ENCODE results near the gene KANTR. TPM values are rescaled to one million over a fixed set of nuclear protein-coding genes. Genes with fewer than 3 reads are reported as not detected.
A peak's percentile ranks its signal among the peaks of the same experiment; 100 is the strongest.

Gene KANTR
- total RNA-seq, 6 experiments from 2014 or later: 2.2 to 6.1 (median 4.0) TPM

- ATAC-seq (no peak), DNase-seq (no peak)
- Histone ChIP-seq H3K4me1 (no peaks in the 10 kb centered on the region), H3K9me3 (no peaks in the 10 kb centered on the region), H3K36me3 (no peaks in the 10 kb centered on the region), H3K27me3 (no peaks in the 10 kb centered on the region), H3K4me3 (no peak overlapping the region), H3K27ac (no peak overlapping the region)
- TF ChIP-seq POLR2A (IDR thresholded peaks at IDR 0.05): no peak
- TF ChIP-seq CTCF (IDR thresholded peaks at IDR 0.05): no peak
- no CpG with 5 or more reads among the region's 8 CpGs for WGBS (ENCODE audit: insufficient coverage, low coverage, low lambda C conversion rate, missing lambda C conversion rate)
- intact Hi-C loops (cut with DNase I): no loop called here
Observed at GRCh38 chrX:53049127-53049517, 44.8 kb upstream of the KANTR start.

GRCh38 chrX:53050841-53051240, 43.1 kb upstream of the KANTR start:
- H3K9me3 ChIP-seq: no peaks in the 10 kb centered on the region
- no peaks in the 10 kb centered on the region for H3K27me3 ChIP-seq
- no peak for ATAC-seq
- no peak for DNase-seq
- H3K4me1 ChIP-seq: no peaks in the 10 kb centered on the region
- 74% methylated on average over 5 of the region's 6 CpGs for WGBS (ENCODE audit: insufficient coverage, low coverage, low lambda C conversion rate, missing lambda C conversion rate)
- no peaks in the 10 kb centered on the region for H3K36me3 ChIP-seq
- intact Hi-C loops (cut with DNase I): no loop called here
- no peak overlapping the region for H3K4me3 ChIP-seq
- no peak overlapping the region for H3K27ac ChIP-seq
- TF ChIP-seq CTCF (IDR thresholded peaks at IDR 0.05) (no peak), POLR2A (IDR thresholded peaks at IDR 0.05) (no peak)

GRCh38 chrX:53055244-53055849, 38.6 kb upstream of the KANTR start:
- TF ChIP-seq CTCF (IDR thresholded peaks at IDR 0.05): no peak
- TF ChIP-seq POLR2A (IDR thresholded peaks at IDR 0.05): no peak
- intact Hi-C loops (cut with DNase I): no loop called here
- Histone ChIP-seq H3K9me3 (no peaks in the 10 kb centered on the region), H3K27ac (no peak overlapping the region), H3K27me3 (no peaks in the 10 kb centered on the region), H3K4me3 (no peak overlapping the region), H3K36me3 (no peaks in the 10 kb centered on the region), H3K4me1 (no peaks in the 10 kb centered on the region)
- 67% methylated on average over 6 of the region's 6 CpGs for WGBS (ENCODE audit: insufficient coverage, low coverage, low lambda C conversion rate, missing lambda C conversion rate)
- DNase-seq (no peak), ATAC-seq (peak in 1 of 4 donors; percentile 34)

GRCh38 chrX:53056292-53056691, 37.6 kb upstream of the KANTR start:
- H3K36me3 ChIP-seq: no peaks in the 10 kb centered on the region
- intact Hi-C loops (cut with DNase I): no loop called here
- H3K4me1 ChIP-seq: no peaks in the 10 kb centered on the region
- ATAC-seq: no peak
- H3K4me3 ChIP-seq: no peak overlapping the region
- H3K27me3 ChIP-seq: no peaks in the 10 kb centered on the region
- 77% methylated on average over 5 of the region's 5 CpGs for WGBS (ENCODE audit: insufficient coverage, low coverage, low lambda C conversion rate, missing lambda C conversion rate)
- no peak overlapping the region for H3K27ac ChIP-seq
- no peaks in the 10 kb centered on the region for H3K9me3 ChIP-seq
- no peak for DNase-seq
- no peak for TF ChIP-seq CTCF (IDR thresholded peaks at IDR 0.05)
- no peak for TF ChIP-seq POLR2A (IDR thresholded peaks at IDR 0.05)

- no peak for DNase-seq
- Histone ChIP-seq H3K4me1 (no peaks in the 10 kb centered on the region), H3K4me3 (no peak overlapping the region), H3K27ac (no peak overlapping the region), H3K27me3 (no peaks in the 10 kb centered on the region), H3K36me3 (no peaks in the 10 kb centered on the region), H3K9me3 (no peaks in the 10 kb centered on the region)
- intact Hi-C loops (cut with DNase I): no loop called here
- TF ChIP-seq POLR2A (IDR thresholded peaks at IDR 0.05): no peak
- no peak for ATAC-seq
- WGBS (ENCODE audit: insufficient coverage, low coverage, low lambda C conversion rate, missing lambda C conversion rate): 27% methylated on average over 1 of the region's 1 CpG
Observed at GRCh38 chrX:53065104-53065503, 28.8 kb upstream of the KANTR start.

Measured in right lobe of liver (tissue), 6 donors.